Ovary (tissue), 9 donors: ENCODE data around the gene MDGA2. TPM values are rescaled to one million over a fixed set of nuclear protein-coding genes. Genes with fewer than 3 reads are reported as not detected.

Experiments
- DNase-seq, 5 donors: peaks; one replicate each; pipeline ENCODE4 v3.0.0-alpha.2; 2019 to 2020
- H3K27ac ChIP-seq, 2 donors: fragments of 200-600 bp; one replicate each; pipeline versions ENCODE4 v1.5.1 to v1.8.0; 2019 to 2022
- H3K27me3 ChIP-seq: fragments of 200-600 bp; one replicate; pipeline ENCODE4 v1.8.0; 2022
- H3K36me3 ChIP-seq: fragments of 200-600 bp; sonication (generic); one replicate; pipeline ENCODE4 v1.5.1; 2019
- H3K4me1 ChIP-seq: one replicate; pipeline ENCODE4 v1.8.1; 2013; ENCODE audit warnings: mild to moderate bottlenecking, moderate library complexity; ENCODE audit not compliant: insufficient read depth
- H3K4me3 ChIP-seq: fragments of 200-600 bp; sonication (generic); one replicate; pipeline ENCODE4 v1.5.1; 2017
- H3K9me3 ChIP-seq, 2 donors: fragments of 200-600 bp in 1 of 2; sonication (generic) in 1 of 2; one replicate each; pipeline versions ENCODE4 v1.5.1 to v1.8.1; 2013 to 2019; ENCODE audit warnings: mild to moderate bottlenecking in 1 of 2, moderate library complexity in 1 of 2
- CTCF ChIP-seq, 3 donors: fragments of 450-650 bp in 2 of 3; fragments of 200-600 bp in 1 of 3; IDR thresholded peaks; one replicate each; pipeline versions ENCODE4 v1.5.1 to v1.8.0; 2016 to 2022; ENCODE audit warnings: antibody characterized with exemption in 3 of 3, mild to moderate bottlenecking in 1 of 3
- EP300 ChIP-seq: sonication (generic); formaldehyde crosslinking; IDR thresholded peaks from one replicate; pipeline ENCODE4 v1.6.1; 2017; ENCODE audit warnings: antibody characterized with exemption
- POLR2A ChIP-seq: fragments of 450-650 bp; IDR thresholded peaks from one replicate; pipeline ENCODE4 v1.6.1; 2017; ENCODE audit warnings: antibody characterized with exemption, mild to moderate bottlenecking, moderate library complexity
- WGBS, 3 donors: extraction: QIAGEN DNeasy Blood & Tissue Kit in 1 of 3; methylation state at CpG; one replicate each; pipeline versions ENCODE4 v1.1.5 to v1.1.7; 2013 to 2017; 5-methylcytosine and 5-hydroxymethylcytosine counted together
- intact Hi-C, 4 donors: fragments of 100-400 bp; cut with DNase I; formaldehyde crosslinking; loops; one replicate each; pipeline versions ENCODE4 v1.11.0 to v1.15.1; 2022 to 2023
- polyA plus RNA-seq, 2 donors: library from polyadenylated mRNA; stranded (reverse); fragments of 200-250 nt in 1 of 2; fragments of 350-450 nt in 1 of 2; fragmentation: Illumina TruSeq in 1 of 2; extraction: RNeasy Lipid Tissue Mini Kit (QIAGEN cat#74804) in 1 of 2; gene quantifications; one replicate each; pipeline ENCODE4 v1.2.3, GENCODE V29; 2013 to 2014
- total RNA-seq, 7 donors: library from RNA; depleted of rRNA in 2 of 7; stranded (reverse); fragments of >200 nt in 2 of 7; fragmentation: NEBNext Ultra II Directional in 3 of 7; extraction: Animal tissue kit (Norgen Biotek cat#: 25700) in 3 of 7; gene quantifications; one replicate each; pipeline versions ENCODE4 v1.1.0 to v1.2.4, GENCODE V29; 2016 to 2023
- donor health status: DM: no; HTN: no; CAD: no; lungs with moderate emphysema.
- donor health status: DM: no; HTN: no; CAD: no.
- donor health status: Bipolar disorder and iron deficiency.
- donor health status: DM: yes; HTN: yes; CAD: no.
- donor health status: DM: no; HTN: no; CAD: no.
- donor health status: DM: yes; HTN: yes; CAD: no.

MDGA2 gene
- total and polyA plus RNA-seq, 9 donors = 0.04 to 0.26 (median 0.18) TPM; not detected in 5

DNA sequence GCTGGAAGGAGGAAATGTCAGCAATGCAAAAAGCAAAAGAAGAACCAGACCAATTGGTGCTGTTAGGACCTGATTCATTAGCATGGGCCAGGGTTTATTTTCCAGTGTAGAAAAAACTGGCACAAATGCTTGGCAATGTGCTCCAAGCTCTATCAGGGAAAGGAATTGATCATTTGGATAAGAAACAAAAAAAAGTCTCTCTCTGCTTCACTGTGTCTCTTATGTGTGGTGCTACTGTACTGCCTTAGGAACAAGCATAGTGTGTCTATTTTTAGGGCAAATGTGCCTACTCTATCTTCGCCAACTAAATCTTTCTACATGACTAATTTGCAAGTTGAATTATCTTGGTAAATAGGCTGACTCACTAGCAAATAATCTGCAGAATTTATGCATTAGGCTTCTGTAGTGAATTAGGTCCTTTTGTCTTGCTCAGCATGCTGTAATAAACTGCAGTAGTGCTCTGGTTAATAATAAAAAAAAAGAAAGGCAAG lies 236.7 kb downstream of the MDGA2 start:
- no peak for DNase-seq
- H3K27me3 ChIP-seq = no peaks in the 10 kb centered on the region
- H3K36me3 ChIP-seq = no peaks in the 10 kb centered on the region
- no peaks in the 10 kb centered on the region for H3K9me3 ChIP-seq
- TF ChIP-seq POLR2A (no peak), EP300 (no peak), CTCF (IDR thresholded peaks at IDR 0.05) (no peak)
- no peaks in the 10 kb centered on the region for H3K4me1 ChIP-seq
- no peak overlapping the region for H3K27ac ChIP-seq
- intact Hi-C loops = no loop called here
- no peak overlapping the region for H3K4me3 ChIP-seq
- 26 to 33% (median 29%) methylated on average over 1 of the region's 1 CpG for WGBS, 3 donors

DNA sequence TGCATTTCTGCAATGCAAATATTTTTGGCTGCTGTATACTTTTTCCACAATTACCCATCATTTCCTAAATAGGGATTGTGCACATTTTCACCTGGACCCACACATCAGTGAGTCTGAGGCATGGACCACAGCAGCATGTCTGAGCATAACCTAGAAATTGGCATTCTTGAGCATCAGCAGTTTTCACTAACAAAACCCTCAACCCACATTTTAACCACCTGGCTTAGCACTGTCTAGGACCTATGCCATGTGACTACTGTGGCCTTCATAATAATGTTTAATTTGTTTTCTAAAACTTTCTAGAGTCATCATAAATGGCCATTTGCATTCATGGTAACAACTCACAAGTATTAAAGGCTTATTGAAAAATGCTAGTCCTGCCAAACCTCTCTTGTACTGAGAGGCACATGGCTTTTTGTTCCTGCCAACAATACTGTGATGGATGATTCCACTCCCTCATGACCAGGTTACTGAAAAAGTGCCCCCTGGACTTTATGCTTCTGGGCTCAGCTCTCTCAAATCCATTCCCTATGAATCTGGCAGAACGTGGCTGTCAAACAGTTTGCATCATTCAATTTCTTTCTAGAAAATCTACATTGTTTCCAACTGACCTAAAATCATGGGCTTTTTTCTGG lies 240.0 kb downstream of the MDGA2 start:
- no peak for DNase-seq
- intact Hi-C loops = no loop called here
- no peaks in the 10 kb centered on the region for H3K27me3 ChIP-seq
- H3K4me3 ChIP-seq = no peak overlapping the region
- no peaks in the 10 kb centered on the region for H3K36me3 ChIP-seq
- H3K27ac ChIP-seq = no peak overlapping the region
- no peaks in the 10 kb centered on the region for H3K4me1 ChIP-seq
- H3K9me3 ChIP-seq = no peaks in the 10 kb centered on the region
- TF ChIP-seq CTCF (IDR thresholded peaks at IDR 0.05) (no peak), EP300 (no peak), POLR2A (no peak)
- WGBS, 3 donors = 66 to 86% (median 67%) methylated on average over 1 of the region's 1 CpG

- Histone ChIP-seq H3K27me3 (no peaks in the 10 kb centered on the region), H3K4me1 (no peaks in the 10 kb centered on the region), H3K36me3 (no peaks in the 10 kb centered on the region), H3K4me3 (no peak overlapping the region), H3K27ac (no peak overlapping the region), H3K9me3 (no peaks in the 10 kb centered on the region)
- intact Hi-C loops = no loop called here
- no peak for DNase-seq
- 69 to 89% (median 80%) methylated on average over 2 of the region's 2 CpGs for WGBS, 3 donors
- no peak for TF ChIP-seq CTCF (IDR thresholded peaks at IDR 0.05)
- TF ChIP-seq EP300 = no peak
- TF ChIP-seq POLR2A = no peak
These were observed 247.8 kb downstream of the MDGA2 start for GRCh38 chr14:47427629-47428028.

- H3K27ac ChIP-seq = no peak overlapping the region
- WGBS, 3 donors = 75 to 79% (median 77%) methylated on average over 4 of the region's 4 CpGs
- intact Hi-C loops = no loop called here
- H3K27me3 ChIP-seq = no peaks in the 10 kb centered on the region
- H3K4me1 ChIP-seq = no peaks in the 10 kb centered on the region
- H3K9me3 ChIP-seq = no peaks in the 10 kb centered on the region
- no peaks in the 10 kb centered on the region for H3K36me3 ChIP-seq
- DNase-seq = no peak
- TF ChIP-seq POLR2A = no peak
- no peak for TF ChIP-seq EP300
- TF ChIP-seq CTCF (IDR thresholded peaks at IDR 0.05) = no peak
- no peak overlapping the region for H3K4me3 ChIP-seq
These were observed 250.1 kb downstream of the MDGA2 start for GRCh38 chr14:47425302-47425701.
